Smooth muscle cell (in vitro differentiated cells): ENCODE data around the gene CENPM. TPM values are rescaled to one million over a fixed set of nuclear protein-coding genes. Genes with fewer than 3 reads are reported as not detected.

ENCODE experiments used
- DNase-seq: peaks from one replicate; lab custom pipeline; 2025; ENCODE audit not compliant: unreplicated experiment; lab: John Stamatoyannopoulos, UW
- H2AFZ ChIP-seq: fragments of 200-600 bp; sonication (generic); 2 replicates; pipeline ENCODE4 v1.6.0; 2016; ENCODE audit warnings: antibody characterized with exemption, low read depth, mild to moderate bottlenecking
- H3F3A ChIP-seq: fragments of 200-600 bp; sonication (generic); 2 replicates; pipeline ENCODE4 v1.6.0; 2017; ENCODE audit warnings: antibody characterized with exemption, low read depth
- H3K27ac ChIP-seq: fragments of 200-600 bp; sonication (generic); 2 replicates; pipeline ENCODE4 v1.5.1; 2016; ENCODE audit warnings: low read depth, mild to moderate bottlenecking
- H3K27me3 ChIP-seq: fragments of 200-600 bp; sonication (generic); 2 replicates; pipeline ENCODE4 v1.6.1; 2016; ENCODE audit warnings: low read depth, mild to moderate bottlenecking
- H3K36me3 ChIP-seq: fragments of 200-600 bp; sonication (generic); 2 replicates; pipeline ENCODE4 v1.5.1; 2016; ENCODE audit warnings: low read depth
- H3K4me1 ChIP-seq: fragments of 200-600 bp; sonication (generic); 2 replicates; pipeline ENCODE4 v1.5.1; 2016; ENCODE audit warnings: low read depth
- H3K4me2 ChIP-seq: fragments of 200-600 bp; sonication (generic); 2 replicates; pipeline ENCODE4 v1.6.0; 2016; ENCODE audit warnings: mild to moderate bottlenecking
- H3K4me3 ChIP-seq: fragments of 200-600 bp; sonication (generic); 2 replicates; pipeline ENCODE4 v1.5.1; 2016; ENCODE audit warnings: mild to moderate bottlenecking
- H3K79me2 ChIP-seq: fragments of 200-600 bp; sonication (generic); 2 replicates; pipeline ENCODE4 v1.6.0; 2016; ENCODE audit warnings: low read depth, mild to moderate bottlenecking
- H3K9ac ChIP-seq: fragments of 200-600 bp; sonication (generic); 2 replicates; pipeline ENCODE4 v1.6.0; 2016; ENCODE audit warnings: low read depth
- H3K9me3 ChIP-seq: fragments of 200-600 bp; sonication (generic); replicated peaks from 2 replicates; pipeline ENCODE4 v1.5.1; 2016; ENCODE audit warnings: low read depth
- H4K20me1 ChIP-seq: fragments of 200-600 bp; sonication (generic); 2 replicates; pipeline ENCODE4 v1.6.0; 2016; ENCODE audit warnings: low read depth
- CTCF ChIP-seq: fragments of 200-600 bp; sonication (generic); IDR thresholded peaks from 2 replicates; pipeline ENCODE4 v1.5.1; 2017; ENCODE audit warnings: borderline replicate concordance, mild to moderate bottlenecking, antibody characterized with exemption; ENCODE audit not compliant: insufficient read depth, poor library complexity, severe bottlenecking
- WGBS: methylation state at CpG from one replicate; pipeline ENCODE4 v1.1.7; 2016; ENCODE audit warnings: low lambda C conversion rate; 5-methylcytosine and 5-hydroxymethylcytosine counted together
- polyA plus RNA-seq: library from polyadenylated mRNA; unstranded; fragments of >200 nt; fragmentation: Nextera tagmentation; extraction: Ambion mirVana; gene quantifications from 2 replicates; pipeline ENCODE4 v1.2.1, GENCODE V29; 2016
- total RNA-seq: library from RNA; depleted of rRNA; stranded (reverse); fragments of >200 nt; gene quantifications from 2 replicates; pipeline ENCODE4 v1.2.3, GENCODE V29; 2014

CENPM gene
- total RNA-seq (3.5 and 5.6 TPM in 2 replicates), polyA plus RNA-seq (13.5 and 16.0 TPM in 2 replicates)

- H4K20me1 ChIP-seq: no peaks in the 10 kb centered on the region
- no peaks in the 10 kb centered on the region for H3K9me3 ChIP-seq
- no peaks in the 10 kb centered on the region for H3K36me3 ChIP-seq
- no peak within 1 kb of the TSS for H3K27ac ChIP-seq
- peak; percentile 86 for DNase-seq
- peak; percentile 22 for TF ChIP-seq CTCF
- H3K4me2 ChIP-seq: peak within 1 kb of the TSS; percentile 89
- H3F3A ChIP-seq: no peaks in the 10 kb centered on the region
- no peaks in the 10 kb centered on the region for H3K79me2 ChIP-seq
- H3K27me3 ChIP-seq: no peaks in the 10 kb centered on the region
- H3K4me1 ChIP-seq: peaks cover 11% of the 10 kb centered on the region
- H3K9ac ChIP-seq: no peak within 1 kb of the TSS
- peak within 1 kb of the TSS; percentile 92 for H2AFZ ChIP-seq
- peak within 1 kb of the TSS; percentile 67 for H3K4me3 ChIP-seq
- WGBS: 2% methylated on average over 56 of the region's 56 CpGs
These were observed at the start of gene CENPM for GRCh38 chr22:41946629-41947423. Gene CENPM (minus strand): TSS chr22:41947152. CDS start chr22:41947076, 76 bp downstream.

GRCh38 chr22:41995211-41995610 lies 48.3 kb upstream of the CENPM start:
- Histone ChIP-seq H4K20me1 (no peaks in the 10 kb centered on the region), H3K79me2 (no peaks in the 10 kb centered on the region), H3K4me3 (no peak overlapping the region), H3K4me2 (no peak overlapping the region), H3K9me3 (no peaks in the 10 kb centered on the region), H3F3A (no peaks in the 10 kb centered on the region), H3K27ac (no peak overlapping the region), H2AFZ (no peak overlapping the region), H3K27me3 (no peaks in the 10 kb centered on the region), H3K36me3 (no peaks in the 10 kb centered on the region), H3K9ac (no peak overlapping the region), H3K4me1 (no peaks in the 10 kb centered on the region)
- TF ChIP-seq CTCF: no peak
- WGBS: 76% methylated on average over 3 of the region's 3 CpGs
- no peak for DNase-seq

GRCh38 chr22:41992496-41992895 lies 45.5 kb upstream of the CENPM start:
- no peaks in the 10 kb centered on the region for H3K4me1 ChIP-seq
- no peak for TF ChIP-seq CTCF
- H3K27me3 ChIP-seq: no peaks in the 10 kb centered on the region
- DNase-seq: no peak
- 92% methylated on average over 5 of the region's 5 CpGs for WGBS
- no peaks in the 10 kb centered on the region for H3F3A ChIP-seq
- no peak overlapping the region for H3K4me3 ChIP-seq
- H3K9ac ChIP-seq: no peak overlapping the region
- no peaks in the 10 kb centered on the region for H3K79me2 ChIP-seq
- no peak overlapping the region for H3K27ac ChIP-seq
- no peaks in the 10 kb centered on the region for H4K20me1 ChIP-seq
- H3K4me2 ChIP-seq: no peak overlapping the region
- no peaks in the 10 kb centered on the region for H3K9me3 ChIP-seq
- no peaks in the 10 kb centered on the region for H3K36me3 ChIP-seq
- H2AFZ ChIP-seq: no peak overlapping the region

- H3K27me3 ChIP-seq: no peaks in the 10 kb centered on the region
- no peaks in the 10 kb centered on the region for H3K4me1 ChIP-seq
- no peak overlapping the region for H3K27ac ChIP-seq
- no peak overlapping the region for H2AFZ ChIP-seq
- no peak for DNase-seq
- H3K4me2 ChIP-seq: no peak overlapping the region
- no peaks in the 10 kb centered on the region for H3K79me2 ChIP-seq
- TF ChIP-seq CTCF: no peak
- H3F3A ChIP-seq: no peaks in the 10 kb centered on the region
- no peak overlapping the region for H3K9ac ChIP-seq
- H3K4me3 ChIP-seq: no peak overlapping the region
- H4K20me1 ChIP-seq: no peaks in the 10 kb centered on the region
- WGBS: 99% methylated on average over 7 of the region's 7 CpGs
- no peaks in the 10 kb centered on the region for H3K9me3 ChIP-seq
- H3K36me3 ChIP-seq: no peaks in the 10 kb centered on the region
These were observed 44.2 kb upstream of the CENPM start for GRCh38 chr22:41991111-41991510.
